GM06990 (cell line): ENCODE results near the gene CCDC38.
A peak's percentile ranks its signal among the peaks of the same experiment; 100 is the strongest.

Experiments
- DNase-seq: peaks from one replicate; pipeline ENCODE4 v3.0.0-alpha.2; 2011; ENCODE audit not compliant: insufficient read length; ENCODE audit errors: extremely low read depth
- H3K27me3 ChIP-seq: replicated peaks from 2 replicates; pipeline ENCODE4 v1.6.0; 2011; ENCODE audit warnings: low read length; ENCODE audit not compliant: control insufficient read depth, insufficient read depth
- H3K36me3 ChIP-seq: 2 replicates; pipeline ENCODE4 v1.5.1; 2011; ENCODE audit warnings: low read length; ENCODE audit not compliant: control insufficient read depth, insufficient read depth
- H3K4me3 ChIP-seq: replicated peaks from 2 replicates; pipeline ENCODE4 v1.5.1; 2011; ENCODE audit warnings: low read depth, mild to moderate bottlenecking, control low read depth, low read length
- CTCF ChIP-seq: IDR thresholded peaks from 2 replicates; pipeline ENCODE4 v1.5.1; 2011; ENCODE audit warnings: low read length, control low read depth, mild to moderate bottlenecking, inconsistent platforms; ENCODE audit not compliant: insufficient read depth, poor library complexity, severe bottlenecking

Gene CCDC38

DNA sequence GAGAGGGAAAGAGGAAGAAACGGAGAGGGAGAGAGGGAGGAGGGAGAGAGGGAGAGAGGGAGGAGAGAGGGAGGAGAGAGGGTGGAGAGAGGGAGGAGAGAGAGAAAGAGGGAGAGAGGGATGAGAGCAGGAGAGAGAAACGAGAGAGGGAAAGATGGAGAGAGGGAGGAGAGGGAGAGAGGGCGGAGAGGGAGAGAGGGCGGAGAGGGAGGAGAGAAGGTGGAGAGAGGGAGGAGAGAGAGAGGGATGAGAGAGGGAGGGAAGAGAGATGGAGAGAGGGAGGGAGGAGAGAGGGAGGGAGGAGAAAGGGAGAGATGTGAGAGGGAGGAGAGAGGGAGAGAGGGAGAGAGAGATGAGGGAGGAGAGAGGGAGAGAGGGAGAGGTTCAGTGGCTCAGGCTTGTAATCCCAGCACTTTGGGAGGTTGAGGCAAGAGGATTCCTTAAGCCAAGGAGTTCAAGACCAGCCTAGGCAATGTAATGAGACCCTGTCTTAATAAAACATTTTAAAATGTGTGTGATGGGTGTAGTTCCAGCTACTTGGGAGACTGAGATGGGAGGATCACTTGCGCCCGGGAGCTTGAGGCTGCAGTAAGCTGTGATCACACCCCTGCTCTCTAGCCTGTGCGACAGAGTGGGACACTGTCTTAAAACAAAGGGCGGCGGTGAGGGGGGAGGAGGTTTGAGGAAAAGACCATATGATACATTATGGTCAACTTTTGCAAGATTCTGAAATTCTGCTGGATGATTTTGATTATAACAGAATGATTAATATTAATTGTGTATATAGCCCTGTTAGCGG lies 105.0 kb downstream of the CCDC38 start:
- no peaks in the 10 kb centered on the region for H3K36me3 ChIP-seq
- H3K27me3 ChIP-seq, result no peaks in the 10 kb centered on the region
- no peak for DNase-seq
- no peak overlapping the region for H3K4me3 ChIP-seq
- TF ChIP-seq CTCF, result no peak

- Histone ChIP-seq H3K27me3 (no peaks in the 10 kb centered on the region), H3K4me3 (no peak overlapping the region)
Measured at GRCh38 chr12:95836630-95837239, 105.7 kb downstream of the CCDC38 start.

DNA sequence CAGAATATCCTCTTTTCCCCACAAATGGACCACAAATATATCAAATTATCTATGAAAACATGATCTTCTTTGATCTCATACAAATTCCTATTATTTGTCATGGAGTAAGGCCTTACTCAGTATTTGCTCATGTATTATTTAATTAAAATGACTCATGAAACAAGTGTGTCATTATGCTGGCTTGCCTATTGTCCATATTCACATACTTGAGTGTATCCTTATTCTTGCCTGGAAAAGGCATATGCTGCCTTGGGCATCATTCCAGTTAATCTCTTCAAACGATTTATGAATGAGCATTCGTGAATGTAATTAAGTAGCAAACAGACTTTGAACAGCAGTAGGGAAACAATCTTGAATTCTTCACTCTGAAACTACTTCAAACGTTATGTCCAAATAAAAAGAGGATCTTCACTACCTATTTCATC lies 106.2 kb downstream of the CCDC38 start:
- Histone ChIP-seq H3K4me3 (no peak overlapping the region), H3K27me3 (no peaks in the 10 kb centered on the region)
- DNase-seq, result no peak

More at GRCh38 chr12:95836630-95837239, 105.7 kb downstream of the CCDC38 start:
- no peak for DNase-seq
- no peaks in the 10 kb centered on the region for H3K36me3 ChIP-seq
- TF ChIP-seq CTCF, result no peak

GRCh38 chr12:95834572-95834971 lies 107.8 kb downstream of the CCDC38 start:
- DNase-seq, result no peak
- Histone ChIP-seq H3K36me3 (no peaks in the 10 kb centered on the region), H3K4me3 (no peak overlapping the region), H3K27me3 (no peaks in the 10 kb centered on the region)
- TF ChIP-seq CTCF, result no peak

More for the DNA sequence above, 106.2 kb downstream of the CCDC38 start:
- TF ChIP-seq CTCF, result no peak
- no peaks in the 10 kb centered on the region for H3K36me3 ChIP-seq

DNA sequence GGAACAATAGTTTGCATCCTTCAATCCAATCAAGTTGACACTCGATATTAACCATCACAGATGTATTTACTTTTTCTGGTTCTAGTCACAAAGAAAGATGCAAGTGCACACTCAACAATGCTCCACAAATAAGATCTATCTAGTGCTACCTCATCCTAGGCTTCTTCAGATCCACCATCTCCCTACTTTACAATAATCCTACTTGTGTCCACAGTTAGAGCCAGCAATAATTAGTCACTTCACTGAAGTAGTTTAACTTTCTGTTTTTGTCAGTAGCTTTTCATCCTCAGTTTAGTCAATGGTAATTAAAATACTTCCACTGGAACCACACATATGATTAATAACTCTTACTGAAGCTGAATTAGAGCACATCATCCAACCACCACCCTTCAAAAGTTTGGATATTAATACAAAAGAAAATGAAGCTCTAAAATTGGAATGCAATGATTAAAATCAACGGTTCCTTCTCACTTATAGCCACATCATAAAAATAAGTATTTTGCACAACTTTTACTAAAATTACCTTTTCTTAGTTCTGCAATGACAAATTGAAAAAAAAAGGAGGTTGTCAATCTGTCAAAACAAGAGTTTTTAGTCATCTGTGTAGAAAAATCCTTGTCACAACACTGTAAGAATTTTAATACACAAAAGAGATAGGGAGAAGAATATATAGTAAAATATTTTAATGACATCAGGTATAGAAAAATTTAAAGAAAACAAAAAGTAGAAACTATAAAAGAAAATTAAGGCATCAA lies 111.9 kb downstream of the CCDC38 start:
- DNase-seq, result peak; percentile 7
- Histone ChIP-seq H3K4me3 (no peak overlapping the region), H3K27me3 (no peaks in the 10 kb centered on the region), H3K36me3 (no peaks in the 10 kb centered on the region)
- TF ChIP-seq CTCF, result no peak
